ENCODE data around the gene CYP4A22.
"Not testable (repeated sequence)": the region's sequence is repeated elsewhere in the genome, so short reads cannot be mapped to it uniquely, and the experiment has no call there.

CYP4A22 gene

GRCh38 chr1:47186267-47187185 lies 49.3 kb downstream of the CYP4A22 start:
- no peak for DNase-seq

GRCh38 chr1:47187231-47187925 lies 50.1 kb downstream of the CYP4A22 start:
- DNase-seq, result no peak

GRCh38 chr1:47187926-47188250 lies 50.6 kb downstream of the CYP4A22 start:
- no peak for DNase-seq

GRCh38 chr1:47188791-47189785 lies 51.8 kb downstream of the CYP4A22 start:
- no peak for DNase-seq

- no peak for DNase-seq
Observed at GRCh38 chr1:47189844-47190508, 52.7 kb downstream of the CYP4A22 start, which contains the start of gene PDZK1IP1. Gene PDZK1IP1 (minus strand): TSS chr1:47190036. CDS start chr1:47189932, 104 bp downstream.

GRCh38 chr1:47190509-47190855 lies 53.2 kb downstream of the CYP4A22 start:
- no peak for DNase-seq

- no peak for DNase-seq
Observed at GRCh38 chr1:47190857-47191256, 53.6 kb downstream of the CYP4A22 start.

GRCh38 chr1:47191940-47192457 lies 54.8 kb downstream of the CYP4A22 start:
- DNase-seq, result no peak

GRCh38 chr1:47192458-47193384 lies 55.5 kb downstream of the CYP4A22 start:
- peak; percentile 65 for DNase-seq

GRCh38 chr1:47193496-47193895 lies 56.3 kb downstream of the CYP4A22 start:
- not testable (repeated sequence) for DNase-seq

- no peak for DNase-seq
Observed at GRCh38 chr1:47194311-47194710, 57.1 kb downstream of the CYP4A22 start.

GRCh38 chr1:47195981-47196380 lies 58.7 kb downstream of the CYP4A22 start:
- DNase-seq, result not testable (repeated sequence)

GRCh38 chr1:47196622-47197021 lies 59.4 kb downstream of the CYP4A22 start:
- DNase-seq, result no peak

GRCh38 chr1:47198214-47198613 lies 61.0 kb downstream of the CYP4A22 start:
- DNase-seq, result no peak

Data from CD4-positive, alpha-beta T cell treated with Interleukin-12 subunit alpha and Interleukin-12 subunit beta, for 1 hour (primary cell).